ENCODE data around the gene GSTT4.
"Not testable (repeated sequence)": the region's sequence is repeated elsewhere in the genome, so short reads cannot be mapped to it uniquely, and the experiment has no call there.

Gene GSTT4

DNA sequence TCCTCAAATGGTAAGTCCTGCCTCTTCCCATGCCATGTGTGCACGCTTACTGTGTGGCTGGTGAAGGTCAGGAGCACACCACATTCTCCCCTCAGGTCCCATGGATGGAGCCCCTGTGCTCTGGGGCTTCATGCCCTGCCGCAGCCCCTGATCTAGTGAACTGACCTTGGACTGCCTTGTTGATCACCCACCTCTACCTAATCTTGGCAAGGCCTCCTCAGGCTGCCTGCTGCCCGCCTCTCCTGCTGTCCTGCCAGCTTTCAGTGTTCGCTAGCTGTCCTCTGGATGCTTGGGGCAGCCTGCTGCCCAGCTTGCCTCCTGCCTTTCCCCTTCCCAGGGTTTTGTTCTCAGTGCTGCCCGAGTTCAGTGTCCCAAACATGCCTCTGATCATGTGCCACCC is 44.0 kb upstream of the GSTT4 start:
- no peak for DNase-seq (ENCODE audit: low spot score)
- in situ Hi-C loops (cut with MboI; ENCODE audit: low sequenced_read_pairs, unreplicated experiment), result no loop called here
- TF ChIP-seq, protein P1, sequence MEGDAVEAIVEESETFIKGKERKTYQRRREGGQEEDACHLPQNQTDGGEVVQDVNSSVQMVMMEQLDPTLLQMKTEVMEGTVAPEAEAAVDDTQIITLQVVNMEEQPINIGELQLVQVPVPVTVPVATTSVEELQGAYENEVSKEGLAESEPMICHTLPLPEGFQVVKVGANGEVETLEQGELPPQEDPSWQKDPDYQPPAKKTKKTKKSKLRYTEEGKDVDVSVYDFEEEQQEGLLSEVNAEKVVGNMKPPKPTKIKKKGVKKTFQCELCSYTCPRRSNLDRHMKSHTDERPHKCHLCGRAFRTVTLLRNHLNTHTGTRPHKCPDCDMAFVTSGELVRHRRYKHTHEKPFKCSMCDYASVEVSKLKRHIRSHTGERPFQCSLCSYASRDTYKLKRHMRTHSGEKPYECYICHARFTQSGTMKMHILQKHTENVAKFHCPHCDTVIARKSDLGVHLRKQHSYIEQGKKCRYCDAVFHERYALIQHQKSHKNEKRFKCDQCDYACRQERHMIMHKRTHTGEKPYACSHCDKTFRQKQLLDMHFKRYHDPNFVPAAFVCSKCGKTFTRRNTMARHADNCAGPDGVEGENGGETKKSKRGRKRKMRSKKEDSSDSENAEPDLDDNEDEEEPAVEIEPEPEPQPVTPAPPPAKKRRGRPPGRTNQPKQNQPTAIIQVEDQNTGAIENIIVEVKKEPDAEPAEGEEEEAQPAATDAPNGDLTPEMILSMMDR (IDR thresholded peaks at IDR 0.05; ENCODE audit: borderline replicate concordance, control extremely low read depth, extremely low read depth, insufficient read depth, missing control alignments), result no peak

DNA sequence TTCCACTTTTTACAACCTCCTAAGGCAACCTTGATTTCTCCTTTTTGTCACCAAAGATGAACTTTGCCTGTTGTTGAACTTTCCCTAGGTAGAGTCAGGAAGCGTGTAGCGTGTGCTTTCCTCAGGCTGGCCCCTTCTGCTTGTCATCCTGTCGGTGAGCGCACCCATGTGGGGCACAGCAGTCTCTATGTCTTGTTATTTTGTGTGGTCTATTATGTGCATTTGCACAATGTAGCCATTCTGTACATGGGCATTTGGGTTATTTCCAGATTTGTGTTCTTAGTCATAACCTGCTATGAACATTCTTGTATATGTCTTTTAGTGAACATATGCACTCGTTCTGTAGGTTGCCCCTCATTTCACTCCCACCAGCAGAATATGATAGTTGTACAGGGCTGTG is 40.8 kb upstream of the GSTT4 start:
- TF ChIP-seq, protein P1 (IDR thresholded peaks at IDR 0.05; ENCODE audit: borderline replicate concordance, control extremely low read depth, extremely low read depth, insufficient read depth, missing control alignments), result no peak
- in situ Hi-C loops (cut with MboI; ENCODE audit: low sequenced_read_pairs, unreplicated experiment), result no loop called here
- DNase-seq (ENCODE audit: low spot score), result no peak

DNA sequence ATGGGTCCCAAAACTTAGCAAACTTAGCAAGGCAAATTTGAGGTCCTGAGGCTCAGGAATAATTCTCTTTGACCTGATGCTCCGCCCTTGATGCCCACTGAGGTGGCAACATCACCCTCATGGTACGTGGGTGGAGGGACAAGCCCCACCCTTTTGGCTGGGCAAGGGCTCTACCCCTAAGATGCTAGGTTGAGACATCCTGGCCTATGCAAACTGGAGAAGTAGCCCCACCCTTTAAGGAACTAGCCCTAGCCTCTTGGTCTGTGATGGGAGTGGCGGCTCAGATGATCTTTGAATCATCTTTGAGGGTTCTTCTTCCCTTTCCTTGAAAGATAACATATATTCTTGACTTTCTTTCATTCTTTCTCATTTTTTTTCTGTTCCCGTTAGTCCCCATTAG is 38.7 kb upstream of the GSTT4 start:
- no peak for DNase-seq (ENCODE audit: low spot score)
- in situ Hi-C loops (cut with MboI; ENCODE audit: low sequenced_read_pairs, unreplicated experiment), result no loop called here
- TF ChIP-seq, protein P1 (IDR thresholded peaks at IDR 0.05; ENCODE audit: borderline replicate concordance, control extremely low read depth, extremely low read depth, insufficient read depth, missing control alignments), result no peak

DNA sequence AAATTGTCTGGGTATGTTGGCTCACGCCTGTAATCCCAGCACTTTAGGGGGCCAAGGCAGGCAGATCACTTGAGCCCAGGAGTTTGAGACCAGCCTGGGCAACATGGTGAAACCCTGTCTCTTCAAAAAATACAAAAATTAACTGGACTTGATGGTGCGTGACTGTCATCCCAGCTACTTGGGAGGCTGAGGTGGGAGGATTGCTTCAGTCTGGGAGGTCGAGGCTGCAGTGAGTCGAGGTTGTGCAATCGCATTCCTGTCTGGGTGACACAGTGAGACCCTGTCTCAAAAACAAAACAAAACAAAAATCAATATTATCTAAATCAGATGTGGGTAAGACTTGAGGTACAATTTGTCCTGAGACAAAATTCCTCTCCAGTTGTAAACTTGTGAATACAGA is 38.2 kb upstream of the GSTT4 start:
- DNase-seq (ENCODE audit: low spot score); in situ Hi-C loops (cut with MboI; ENCODE audit: low sequenced_read_pairs, unreplicated experiment): not testable (repeated sequence)

DNA sequence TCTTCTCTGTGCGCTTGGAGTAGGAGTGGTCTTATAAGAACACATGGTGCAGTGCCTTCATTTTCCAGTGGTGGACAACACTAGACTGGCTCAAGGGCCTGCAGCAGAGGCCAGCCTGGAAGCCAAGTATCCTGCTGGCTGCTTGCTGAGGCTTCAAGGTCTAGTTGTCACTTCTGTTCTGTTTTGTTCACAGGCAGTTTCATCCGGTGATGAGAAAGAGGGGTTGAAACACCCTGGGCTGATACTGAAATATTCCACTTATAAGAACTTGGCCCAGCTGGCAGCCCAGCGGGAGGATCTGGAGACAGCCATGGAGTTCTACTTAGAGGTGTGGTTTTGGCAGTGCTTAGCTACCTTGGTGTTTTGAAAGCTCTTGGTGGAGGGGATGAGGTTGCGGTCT is 35.7 kb upstream of the GSTT4 start:
- in situ Hi-C loops (cut with MboI; ENCODE audit: low sequenced_read_pairs, unreplicated experiment), result no loop called here
- TF ChIP-seq, protein P1 (IDR thresholded peaks at IDR 0.05; ENCODE audit: borderline replicate concordance, control extremely low read depth, extremely low read depth, insufficient read depth, missing control alignments), result no peak
- DNase-seq (ENCODE audit: low spot score), result no peak

DNA sequence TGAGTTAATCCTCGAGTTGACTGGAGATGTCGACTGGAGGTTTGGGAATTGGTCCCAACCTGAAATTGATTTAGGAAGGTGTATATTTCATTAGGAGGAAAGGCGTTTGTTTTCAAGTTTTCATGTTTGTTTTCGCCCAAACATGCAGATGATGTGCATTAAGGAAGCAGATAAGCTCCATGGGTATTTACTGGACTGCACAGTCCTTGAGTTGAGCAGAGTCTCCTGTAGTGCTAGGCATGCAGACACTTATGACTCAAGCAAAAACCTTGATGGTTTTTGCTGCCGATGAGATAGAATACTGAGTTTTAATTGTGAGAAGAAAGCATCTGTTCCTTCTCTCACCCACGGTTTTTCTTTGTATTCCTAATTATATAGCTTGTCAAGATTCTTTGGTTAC is 33.8 kb upstream of the GSTT4 start:
- DNase-seq (ENCODE audit: low spot score), result no peak
- in situ Hi-C loops (cut with MboI; ENCODE audit: low sequenced_read_pairs, unreplicated experiment), result no loop called here
- TF ChIP-seq, protein P1 (IDR thresholded peaks at IDR 0.05; ENCODE audit: borderline replicate concordance, control extremely low read depth, extremely low read depth, insufficient read depth, missing control alignments), result no peak

DNA sequence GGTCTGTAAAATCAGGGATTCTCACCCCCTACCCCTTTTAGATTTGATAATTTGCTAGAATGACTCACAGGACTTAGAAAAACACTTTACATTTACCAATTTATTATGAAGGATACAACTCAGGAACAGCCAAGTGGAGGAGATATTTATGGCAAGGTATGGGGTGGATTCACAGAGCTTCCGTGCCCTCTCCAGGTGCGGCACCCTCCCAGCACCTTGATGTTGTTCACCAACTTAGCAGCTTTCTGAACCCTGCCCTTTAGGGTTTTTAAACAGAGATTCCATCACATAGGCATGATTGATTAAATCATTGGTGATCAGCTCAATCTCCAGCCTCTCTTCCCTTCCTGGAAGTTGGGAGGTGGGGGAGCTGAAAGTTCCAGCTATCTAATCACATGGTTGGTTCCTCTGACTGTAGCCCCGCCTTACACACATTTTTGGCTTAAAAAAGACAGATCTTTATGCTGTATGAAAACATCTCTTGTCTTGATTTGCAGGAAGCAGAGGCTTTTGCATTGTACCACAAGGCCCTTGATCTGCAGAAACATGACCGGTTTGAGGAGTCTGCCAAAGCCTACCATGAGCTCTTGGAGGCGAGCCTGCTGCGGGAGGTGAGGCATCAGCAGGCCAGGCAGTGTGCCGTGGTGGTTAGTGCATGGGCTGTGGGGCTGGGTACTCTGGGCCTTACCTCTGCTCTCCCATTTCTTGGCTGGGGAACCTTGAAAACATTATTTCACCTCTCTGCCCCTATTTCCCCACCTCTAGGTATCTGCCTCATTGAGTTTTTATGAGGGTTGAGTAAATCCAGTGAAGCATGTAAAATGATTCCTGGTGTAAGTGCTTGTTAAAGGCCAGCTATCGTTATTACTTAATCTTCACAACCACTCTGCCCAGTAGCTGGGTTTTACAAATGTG is 32.9 kb upstream of the GSTT4 start:
- in situ Hi-C loops (cut with MboI; ENCODE audit: low sequenced_read_pairs, unreplicated experiment), result no loop called here
- TF ChIP-seq, protein P1 (IDR thresholded peaks at IDR 0.05; ENCODE audit: borderline replicate concordance, control extremely low read depth, extremely low read depth, insufficient read depth, missing control alignments), result no peak

More for the DNA sequence above, 32.9 kb upstream of the GSTT4 start:
- no peak for DNase-seq (ENCODE audit: low spot score)

Measured in GM13976 (cell line).